Psoas muscle (tissue), 8 donors: Measurements from ENCODE around the gene SLC4A5. TPM values are rescaled to one million over a fixed set of nuclear protein-coding genes. Genes with fewer than 3 reads are reported as not detected.
"Not testable (repeated sequence)": the region's sequence is repeated elsewhere in the genome, so short reads cannot be mapped to it uniquely, and the experiment has no call there.

Experiments
- ATAC-seq, 4 donors: fragments of 200-7000 bp; cut with Tn5 transposase; one replicate each; pipeline ENCODE4 v1.9.1; 2020; ENCODE audit warnings: moderate library complexity in 3 of 4, mild to moderate bottlenecking in 2 of 4
- DNase-seq, 2 donors: peaks; one replicate each; pipeline ENCODE4 v3.0.0-alpha.2; 2020
- H3K27ac ChIP-seq: fragments of 200-600 bp; one replicate; pipeline ENCODE4 v1.8.0; 2022
- H3K27me3 ChIP-seq, 3 donors: fragments of 200-600 bp in 1 of 3; one replicate each; pipeline versions ENCODE4 v1.6.1 to v1.8.0; 2013 to 2022; ENCODE audit warnings: low read length in 2 of 3, mild to moderate bottlenecking in 2 of 3, moderate library complexity in 1 of 3; ENCODE audit not compliant: insufficient read depth in 3 of 3
- H3K36me3 ChIP-seq, 2 donors: fragments of 200-600 bp in 1 of 2; one replicate each; pipeline versions ENCODE4 v1.6.1 to v1.8.0; 2013 to 2022; ENCODE audit warnings: low read depth in 1 of 2, mild to moderate bottlenecking in 1 of 2, moderate library complexity in 1 of 2; ENCODE audit not compliant: insufficient read depth in 1 of 2
- H3K4me1 ChIP-seq: fragments of 200-600 bp; one replicate; pipeline ENCODE4 v1.8.0; 2022
- H3K4me3 ChIP-seq: fragments of 200-600 bp; one replicate; pipeline ENCODE4 v1.8.0; 2022; ENCODE audit warnings: mild to moderate bottlenecking
- H3K9me3 ChIP-seq: fragments of 200-600 bp; one replicate; pipeline ENCODE4 v1.8.0; 2022
- CTCF ChIP-seq: fragments of 200-600 bp; IDR thresholded peaks from one replicate; pipeline ENCODE4 v1.8.0; 2022; ENCODE audit warnings: antibody characterized with exemption
- WGBS, 3 donors: extraction: QIAGEN DNeasy Blood & Tissue Kit; methylation state at CpG; one replicate each; pipeline versions ENCODE4 v1.1.6 to v1.1.7; 2013; 5-methylcytosine and 5-hydroxymethylcytosine counted together
- intact Hi-C, 2 donors: fragments of 100-400 bp; cut with DNase I; formaldehyde crosslinking; loops; one replicate each; pipeline versions ENCODE4 v1.11.0 to v1.14.2; 2022
- polyA plus RNA-seq, 3 donors: library from polyadenylated mRNA; stranded (reverse); fragments of 200-250 nt; gene quantifications; one replicate each; pipeline ENCODE4 v1.2.3, GENCODE V29; 2013
- total RNA-seq, 4 donors: library from RNA; stranded (reverse); fragmentation: NEBNext Ultra II Directional in 2 of 4; extraction: Animal tissue kit (Norgen Biotek cat#: 25700) in 2 of 4; gene quantifications; one replicate each; pipeline versions ENCODE4 v1.2.1 to v1.2.4, GENCODE V29; 2021 to 2023
- donor health status: healthy with polysubstance abuse.
- donor health status: DM: no; HTN: no; CAD: no; lungs with moderate emphysema.
- donor health status: Bipolar disorder and iron deficiency.
- donor health status: healthy.
- donor health status: DM: yes; HTN: yes; CAD: no.
- donor health status: DM: no; HTN: no; CAD: no.
- donor health status: DM: no; HTN: no; CAD: no.
- donor health status: DM: yes; HTN: yes; CAD: no.

The SLC4A5 gene
- total and polyA plus RNA-seq, 7 donors, result 0.27 to 5.7 (median 0.57) TPM

GRCh38 chr2:74219846-74220486 lies 123.2 kb downstream of the SLC4A5 start:
- DNase-seq (no peak), ATAC-seq (no peak)
- intact Hi-C loops, result no loop called here
- Histone ChIP-seq H3K27me3 (no peaks in the 10 kb centered on the region), H3K9me3 (no peaks in the 10 kb centered on the region), H3K36me3 (peaks cover 0 to 36% of the 10 kb centered on the region in 2 donors), H3K4me1 (peaks cover 3% of the 10 kb centered on the region), H3K27ac (no peak overlapping the region), H3K4me3 (no peak overlapping the region)
- WGBS, 3 donors, result 80 to 84% (median 80%) methylated on average over 5 of the region's 5 CpGs
- no peak for TF ChIP-seq CTCF

- DNase-seq (no peak), ATAC-seq (no peak)
- Histone ChIP-seq H3K27me3 (no peaks in the 10 kb centered on the region), H3K4me3 (no peak overlapping the region), H3K36me3 (peaks cover 0 to 69% of the 10 kb centered on the region in 2 donors), H3K4me1 (no peaks in the 10 kb centered on the region), H3K9me3 (no peaks in the 10 kb centered on the region), H3K27ac (no peak overlapping the region)
- intact Hi-C loops, result no loop called here
- 84 to 98% (median 91%) methylated on average over 2 of the region's 2 CpGs for WGBS, 3 donors
- TF ChIP-seq CTCF, result no peak
Measured at GRCh38 chr2:74216642-74217041, 126.6 kb downstream of the SLC4A5 start.

- H3K4me1 ChIP-seq, H3K4me3 ChIP-seq, H3K27ac ChIP-seq, ATAC-seq, DNase-seq, H3K9me3 ChIP-seq, intact Hi-C loops, H3K27me3 ChIP-seq: not testable (repeated sequence)
- H3K36me3 ChIP-seq, result peaks cover 0 to 78% of the 10 kb centered on the region in 2 donors
- WGBS, 3 donors, result 85 to 94% (median 88%) methylated on average over 6 of the region's 6 CpGs
Measured at GRCh38 chr2:74215771-74216170, 127.4 kb downstream of the SLC4A5 start.

- H3K36me3 ChIP-seq, result peaks cover 2 to 100% of the 10 kb centered on the region in 2 donors
Measured at GRCh38 chr2:74212702-74213410, 130.4 kb downstream of the SLC4A5 start.

More at GRCh38 chr2:74212702-74213410, 130.4 kb downstream of the SLC4A5 start:
- ATAC-seq, result no peak
- no peak for DNase-seq
- no peak overlapping the region for H3K27ac ChIP-seq
- 85 to 94% (median 88%) methylated on average over 3 of the region's 3 CpGs for WGBS, 3 donors
- no peaks in the 10 kb centered on the region for H3K27me3 ChIP-seq
- no peak overlapping the region for H3K4me3 ChIP-seq
- intact Hi-C loops, result no loop called here
- TF ChIP-seq CTCF, result no peak
- H3K4me1 ChIP-seq, result no peaks in the 10 kb centered on the region
- H3K9me3 ChIP-seq, result no peaks in the 10 kb centered on the region
